Measurements from ENCODE around the gene TINCR. TPM values are rescaled to one million over a fixed set of nuclear protein-coding genes. Genes with fewer than 3 reads are reported as not detected.

Gene TINCR
- total and polyA plus RNA-seq, 9 donors, result 0.11 to 3.4 (median 0.35) TPM

- Histone ChIP-seq H3K27ac (no peak overlapping the region), H3K9me3 (no peaks in the 10 kb centered on the region), H3K4me3 (no peak overlapping the region), H3K27me3 (no peaks in the 10 kb centered on the region), H3K36me3 (no peaks in the 10 kb centered on the region), H3K4me1 (ENCODE audit: insufficient read depth) (no peaks in the 10 kb centered on the region)
- intact Hi-C loops (cut with DNase I), result loop anchor here in 1 of 4 donors (1.0 kb wide), 1 partner anchor 135 kb away; no protein-coding TSS in a partner anchor
- no peak for DNase-seq
- TF ChIP-seq POLR2A (IDR thresholded peaks at IDR 0.05) (no peak), EP300 (IDR thresholded peaks at IDR 0.05) (no peak), CTCF (IDR thresholded peaks at IDR 0.05) (no peak)
- 88 to 92% (median 90%) methylated on average over 16 of the region's 16 CpGs for WGBS, 3 donors
Observed at GRCh38 chr19:5587071-5587455, 19.3 kb upstream of the TINCR start.

GRCh38 chr19:5586300-5587070, 18.7 kb upstream of the TINCR start:
- intact Hi-C loops (cut with DNase I), result loop anchor here in 1 of 4 donors (1.0 kb wide), 1 partner anchor 136 kb away; no protein-coding TSS in a partner anchor
- no peaks in the 10 kb centered on the region for H3K9me3 ChIP-seq
- H3K4me3 ChIP-seq, result no peak overlapping the region
- WGBS, 3 donors, result 77 to 80% (median 79%) methylated on average over 25 to 26 of the region's 26 CpGs
- TF ChIP-seq POLR2A (IDR thresholded peaks at IDR 0.05) (no peak), EP300 (IDR thresholded peaks at IDR 0.05) (no peak), CTCF (IDR thresholded peaks at IDR 0.05) (no peak)
- no peak for DNase-seq
- no peaks in the 10 kb centered on the region for H3K27me3 ChIP-seq
- no peaks in the 10 kb centered on the region for H3K36me3 ChIP-seq
- no peaks in the 10 kb centered on the region for H3K4me1 ChIP-seq (ENCODE audit: insufficient read depth)
- no peak overlapping the region for H3K27ac ChIP-seq

GRCh38 chr19:5585461-5586299, 17.9 kb upstream of the TINCR start:
- H3K36me3 ChIP-seq, result no peaks in the 10 kb centered on the region
- intact Hi-C loops (cut with DNase I), result no loop called here
- no peak overlapping the region for H3K4me3 ChIP-seq
- 40 to 55% (median 44%) methylated on average over 29 of the region's 29 CpGs for WGBS, 3 donors
- peak in 1 of 5 donors; percentile 53 for DNase-seq
- TF ChIP-seq EP300 (IDR thresholded peaks at IDR 0.05), result no peak
- no peak for TF ChIP-seq CTCF (IDR thresholded peaks at IDR 0.05)
- no peak for TF ChIP-seq POLR2A (IDR thresholded peaks at IDR 0.05)
- H3K27ac ChIP-seq, result no peak overlapping the region
- H3K4me1 ChIP-seq (ENCODE audit: insufficient read depth), result no peaks in the 10 kb centered on the region
- H3K27me3 ChIP-seq, result no peaks in the 10 kb centered on the region
- H3K9me3 ChIP-seq, result no peaks in the 10 kb centered on the region

GRCh38 chr19:5580161-5580571, 12.4 kb upstream of the TINCR start:
- no peak overlapping the region for H3K4me3 ChIP-seq
- 36 to 50% (median 44%) methylated on average over 12 of the region's 12 CpGs for WGBS, 3 donors
- intact Hi-C loops (cut with DNase I), result loop anchor here in 3 of 4 donors (2.0 to 5.0 kb wide), 2 partner anchors 533 kb away; no protein-coding TSS in a partner anchor
- no peaks in the 10 kb centered on the region for H3K27me3 ChIP-seq
- TF ChIP-seq EP300 (IDR thresholded peaks at IDR 0.05) (no peak), CTCF (IDR thresholded peaks at IDR 0.05) (no peak), POLR2A (IDR thresholded peaks at IDR 0.05) (no peak)
- no peak overlapping the region for H3K27ac ChIP-seq
- H3K9me3 ChIP-seq, result no peaks in the 10 kb centered on the region
- no peaks in the 10 kb centered on the region for H3K36me3 ChIP-seq
- no peak for DNase-seq
- H3K4me1 ChIP-seq (ENCODE audit: insufficient read depth), result peaks cover 1% of the 10 kb centered on the region

All from ovary (tissue), 9 donors.